Vagina (tissue), 2 donors: Measurements from ENCODE around the gene SERTM2. TPM values are rescaled to one million over a fixed set of nuclear protein-coding genes. Genes with fewer than 3 reads are reported as not detected.

ENCODE experiments used
- DNase-seq, 2 donors: peaks; one replicate each; pipeline ENCODE4 v3.0.0-alpha.2; 2017; ENCODE audit errors: extremely low spot score in 2 of 2
- H3K27ac ChIP-seq: fragments of 200-600 bp; sonication (generic); one replicate; pipeline ENCODE4 v1.5.1; 2019
- H3K27me3 ChIP-seq: fragments of 200-600 bp; sonication (generic); one replicate; pipeline ENCODE4 v1.5.1; 2019
- H3K36me3 ChIP-seq, 2 donors: fragments of 200-600 bp; sonication (generic); one replicate each; pipeline ENCODE4 v1.5.1; 2017 to 2019
- H3K4me1 ChIP-seq: fragments of 200-600 bp; sonication (generic); one replicate; pipeline ENCODE4 v1.5.1; 2019
- H3K4me3 ChIP-seq, 2 donors: fragments of 200-600 bp; sonication (generic); 1 replicate in 1 of 2; 2 replicates in 1 of 2; pipeline ENCODE4 v1.5.1; 2016 to 2019
- H3K9me3 ChIP-seq: fragments of 200-600 bp; sonication (generic); one replicate; pipeline ENCODE4 v1.5.1; 2019
- POLR2A ChIP-seq, 2 donors: fragments of 450-650 bp; IDR thresholded peaks; one replicate each; pipeline ENCODE4 v1.6.1; 2017; ENCODE audit warnings: antibody characterized with exemption in 2 of 2, mild to moderate bottlenecking in 2 of 2, moderate library complexity in 2 of 2
- POLR2AphosphoS5 ChIP-seq, 2 donors: sonication (generic); formaldehyde crosslinking; IDR thresholded peaks; one replicate each; pipeline ENCODE4 v1.9.0; 2017; ENCODE audit warnings: antibody characterized with exemption in 2 of 2, mild to moderate bottlenecking in 2 of 2, low read depth in 1 of 2; ENCODE audit not compliant: insufficient read depth in 1 of 2
- intact Hi-C: fragments of 100-400 bp; cut with DNase I; formaldehyde crosslinking; loops from one replicate; pipeline ENCODE4 v1.15.1; 2023
- total RNA-seq: library from RNA; depleted of rRNA; stranded (reverse); fragments of >200 nt; gene quantifications from one replicate; pipeline ENCODE4 v1.2.3, GENCODE V29; 2016
- TF ChIP-seq, protein P1 (sequence below), 3 experiments: fragments of 450-650 bp in 2 of 3; fragments of 200-600 bp in 1 of 3; sonication (generic) in 1 of 3; IDR thresholded peaks; one replicate each; pipeline ENCODE4 v1.5.1; 2017 to 2019; ENCODE audit warnings: antibody characterized with exemption in 3 of 3, mild to moderate bottlenecking in 2 of 3, moderate library complexity in 2 of 3

The SERTM2 gene
- total RNA-seq, 1 donor from 2014 or later: 28.2 TPM

GRCh38 chrX:111503485-111503993, 7.9 kb upstream of the SERTM2 start:
- H3K9me3 ChIP-seq: no peaks in the 10 kb centered on the region
- TF ChIP-seq, protein P1, sequence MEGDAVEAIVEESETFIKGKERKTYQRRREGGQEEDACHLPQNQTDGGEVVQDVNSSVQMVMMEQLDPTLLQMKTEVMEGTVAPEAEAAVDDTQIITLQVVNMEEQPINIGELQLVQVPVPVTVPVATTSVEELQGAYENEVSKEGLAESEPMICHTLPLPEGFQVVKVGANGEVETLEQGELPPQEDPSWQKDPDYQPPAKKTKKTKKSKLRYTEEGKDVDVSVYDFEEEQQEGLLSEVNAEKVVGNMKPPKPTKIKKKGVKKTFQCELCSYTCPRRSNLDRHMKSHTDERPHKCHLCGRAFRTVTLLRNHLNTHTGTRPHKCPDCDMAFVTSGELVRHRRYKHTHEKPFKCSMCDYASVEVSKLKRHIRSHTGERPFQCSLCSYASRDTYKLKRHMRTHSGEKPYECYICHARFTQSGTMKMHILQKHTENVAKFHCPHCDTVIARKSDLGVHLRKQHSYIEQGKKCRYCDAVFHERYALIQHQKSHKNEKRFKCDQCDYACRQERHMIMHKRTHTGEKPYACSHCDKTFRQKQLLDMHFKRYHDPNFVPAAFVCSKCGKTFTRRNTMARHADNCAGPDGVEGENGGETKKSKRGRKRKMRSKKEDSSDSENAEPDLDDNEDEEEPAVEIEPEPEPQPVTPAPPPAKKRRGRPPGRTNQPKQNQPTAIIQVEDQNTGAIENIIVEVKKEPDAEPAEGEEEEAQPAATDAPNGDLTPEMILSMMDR (IDR thresholded peaks at IDR 0.05): no peak
- no peak for TF ChIP-seq POLR2AphosphoS5 (IDR thresholded peaks at IDR 0.05; ENCODE audit: insufficient read depth in 1 of 2, low read depth in 1 of 2)
- TF ChIP-seq POLR2A (IDR thresholded peaks at IDR 0.05): no peak
- DNase-seq: no peak
- intact Hi-C loops: no loop called here
- H3K36me3 ChIP-seq: no peaks in the 10 kb centered on the region
- no peak overlapping the region for H3K27ac ChIP-seq
- no peak overlapping the region for H3K4me3 ChIP-seq
- no peaks in the 10 kb centered on the region for H3K4me1 ChIP-seq
- H3K27me3 ChIP-seq: no peaks in the 10 kb centered on the region

- intact Hi-C loops: no loop called here
- H3K4me3 ChIP-seq: no peak overlapping the region
- no peaks in the 10 kb centered on the region for H3K9me3 ChIP-seq
- H3K27me3 ChIP-seq: no peaks in the 10 kb centered on the region
- TF ChIP-seq POLR2AphosphoS5 (IDR thresholded peaks at IDR 0.05; ENCODE audit: insufficient read depth in 1 of 2, low read depth in 1 of 2) (no peak), POLR2A (IDR thresholded peaks at IDR 0.05) (no peak)
- TF ChIP-seq, protein P1 (IDR thresholded peaks at IDR 0.05): no peak
- no peak for DNase-seq
- no peak overlapping the region for H3K27ac ChIP-seq
- H3K36me3 ChIP-seq: no peaks in the 10 kb centered on the region
- no peaks in the 10 kb centered on the region for H3K4me1 ChIP-seq
These were observed 6.5 kb upstream of the SERTM2 start for GRCh38 chrX:111504941-111505340.

DNA sequence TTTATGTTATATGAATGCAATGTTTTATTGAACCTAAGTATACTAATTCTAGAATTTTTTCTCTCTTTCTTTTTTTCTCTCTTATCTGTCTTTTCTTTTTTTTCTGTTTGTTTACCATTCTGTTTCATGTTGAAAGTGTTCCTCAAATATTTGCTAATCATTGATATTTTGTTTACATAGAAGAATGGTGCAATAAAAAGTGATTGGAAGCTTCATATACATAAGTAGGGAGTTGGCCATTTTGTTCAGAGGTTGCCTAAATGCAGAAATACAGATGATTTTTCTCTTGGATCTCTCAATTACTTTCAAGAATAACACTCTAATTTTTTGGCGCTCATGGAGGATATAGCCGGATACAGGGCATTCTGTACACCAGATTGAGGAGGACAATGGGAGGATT, 5.7 kb upstream of the SERTM2 start:
- intact Hi-C loops: no loop called here
- Histone ChIP-seq H3K4me1 (no peaks in the 10 kb centered on the region), H3K4me3 (no peak overlapping the region), H3K36me3 (no peaks in the 10 kb centered on the region), H3K9me3 (no peaks in the 10 kb centered on the region), H3K27me3 (no peaks in the 10 kb centered on the region), H3K27ac (no peak overlapping the region)
- TF ChIP-seq, protein P1 (IDR thresholded peaks at IDR 0.05): no peak
- TF ChIP-seq POLR2AphosphoS5 (IDR thresholded peaks at IDR 0.05; ENCODE audit: insufficient read depth in 1 of 2, low read depth in 1 of 2): no peak
- no peak for TF ChIP-seq POLR2A (IDR thresholded peaks at IDR 0.05)
- DNase-seq: no peak

DNA sequence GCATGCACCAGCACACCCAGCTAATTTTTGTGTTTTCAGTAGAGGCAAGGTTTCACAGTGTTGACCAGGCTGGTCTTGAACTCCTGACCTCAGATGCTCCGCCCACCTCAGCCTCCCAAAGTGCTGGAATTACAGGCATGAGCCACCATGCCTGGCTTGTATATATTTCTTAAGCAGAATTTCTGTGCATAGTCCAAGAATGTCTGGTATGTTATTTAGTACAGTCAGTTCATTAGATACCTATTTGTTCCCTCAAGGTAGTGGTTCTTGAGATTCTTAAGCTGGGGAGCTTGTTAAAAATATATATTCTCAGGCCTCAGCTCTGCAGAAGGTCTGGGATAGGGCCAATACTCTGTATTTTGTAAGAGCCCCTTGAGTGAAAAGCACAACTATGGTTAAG, 4.6 kb upstream of the SERTM2 start:
- no peak for DNase-seq
- intact Hi-C loops: no loop called here
- Histone ChIP-seq H3K27me3 (no peaks in the 10 kb centered on the region), H3K4me3 (no peak overlapping the region), H3K9me3 (no peaks in the 10 kb centered on the region), H3K36me3 (no peaks in the 10 kb centered on the region), H3K27ac (no peak overlapping the region), H3K4me1 (no peaks in the 10 kb centered on the region)
- TF ChIP-seq, protein P1 (IDR thresholded peaks at IDR 0.05): no peak
- TF ChIP-seq POLR2A (IDR thresholded peaks at IDR 0.05) (no peak), POLR2AphosphoS5 (IDR thresholded peaks at IDR 0.05; ENCODE audit: insufficient read depth in 1 of 2, low read depth in 1 of 2) (no peak)

- intact Hi-C loops: no loop called here
- no peak overlapping the region for H3K27ac ChIP-seq
These were observed 3.5 kb upstream of the SERTM2 start for GRCh38 chrX:111507933-111508332.

More at GRCh38 chrX:111507933-111508332, 3.5 kb upstream of the SERTM2 start:
- TF ChIP-seq, protein P1 (IDR thresholded peaks at IDR 0.05): no peak
- no peak for TF ChIP-seq POLR2AphosphoS5 (IDR thresholded peaks at IDR 0.05; ENCODE audit: insufficient read depth in 1 of 2, low read depth in 1 of 2)
- TF ChIP-seq POLR2A (IDR thresholded peaks at IDR 0.05): no peak
- Histone ChIP-seq H3K4me3 (no peak overlapping the region), H3K36me3 (no peaks in the 10 kb centered on the region), H3K9me3 (no peaks in the 10 kb centered on the region), H3K4me1 (no peaks in the 10 kb centered on the region), H3K27me3 (no peaks in the 10 kb centered on the region)
- no peak for DNase-seq
